Osteoblast (primary cell): ENCODE data around the gene AMER1. TPM values are rescaled to one million over a fixed set of nuclear protein-coding genes. Genes with fewer than 3 reads are reported as not detected.

ENCODE experiments used
- DNase-seq: peaks from one replicate; pipeline ENCODE4 v3.0.0; 2011; ENCODE audit warnings: low spot score, mixed read lengths; ENCODE audit not compliant: insufficient read length; ENCODE audit errors: missing footprints
- H2AFZ ChIP-seq: 2 replicates; pipeline ENCODE4 v1.6.0; 2011; ENCODE audit warnings: mild to moderate bottlenecking, low read length
- H3K27ac ChIP-seq: 2 replicates; pipeline ENCODE4 v1.5.1; 2011; ENCODE audit warnings: mild to moderate bottlenecking, low read depth, low read length, moderate library complexity
- H3K27me3 ChIP-seq: 2 replicates; pipeline ENCODE4 v1.6.0; 2012; ENCODE audit warnings: mild to moderate bottlenecking, control low read depth, inconsistent platforms, low read length, moderate library complexity; ENCODE audit not compliant: insufficient read depth
- H3K36me3 ChIP-seq: 2 replicates; pipeline ENCODE4 v1.5.1; 2011; ENCODE audit warnings: mild to moderate bottlenecking, low read length, control low read depth, moderate library complexity; ENCODE audit not compliant: insufficient read depth
- H3K4me1 ChIP-seq: 2 replicates; pipeline ENCODE4 v1.5.1; 2011; ENCODE audit warnings: mild to moderate bottlenecking, low read length, control low read depth, moderate library complexity; ENCODE audit not compliant: insufficient read depth
- H3K4me2 ChIP-seq: 2 replicates; pipeline ENCODE4 v1.6.0; 2011; ENCODE audit warnings: mild to moderate bottlenecking, low read length; ENCODE audit not compliant: insufficient read depth
- H3K4me3 ChIP-seq: fragments of 200-600 bp; sonication (generic); 3 replicates; pipeline ENCODE4 v1.5.1; 2012; ENCODE audit warnings: mild to moderate bottlenecking, low read length, inconsistent platforms; ENCODE audit not compliant: insufficient read depth
- H3K79me2 ChIP-seq: 2 replicates; pipeline ENCODE4 v1.6.0; 2012; ENCODE audit warnings: mild to moderate bottlenecking, low read length, control low read depth, inconsistent platforms; ENCODE audit not compliant: insufficient read depth
- H3K9me3 ChIP-seq: 2 replicates; pipeline ENCODE4 v1.5.1; 2011; ENCODE audit warnings: low read depth, low read length, control low read depth
- H4K20me1 ChIP-seq: 2 replicates; pipeline ENCODE4 v1.6.0; 2012; ENCODE audit warnings: mild to moderate bottlenecking, low read length, control low read depth; ENCODE audit not compliant: insufficient read depth
- total RNA-seq: library from RNA; depleted of rRNA; stranded (reverse); fragments of >200 nt; gene quantifications from 2 replicates; pipeline ENCODE4 v1.2.3, GENCODE V29; 2012
- TF ChIP-seq, protein P1 (sequence below): IDR thresholded peaks from 2 replicates; pipeline ENCODE4 v1.5.1; 2011; ENCODE audit warnings: mild to moderate bottlenecking, low read depth, low read length, moderate library complexity; ENCODE audit errors: extremely low read depth

AMER1 gene
- total RNA-seq, 1 donor = 2.5 TPM

DNA sequence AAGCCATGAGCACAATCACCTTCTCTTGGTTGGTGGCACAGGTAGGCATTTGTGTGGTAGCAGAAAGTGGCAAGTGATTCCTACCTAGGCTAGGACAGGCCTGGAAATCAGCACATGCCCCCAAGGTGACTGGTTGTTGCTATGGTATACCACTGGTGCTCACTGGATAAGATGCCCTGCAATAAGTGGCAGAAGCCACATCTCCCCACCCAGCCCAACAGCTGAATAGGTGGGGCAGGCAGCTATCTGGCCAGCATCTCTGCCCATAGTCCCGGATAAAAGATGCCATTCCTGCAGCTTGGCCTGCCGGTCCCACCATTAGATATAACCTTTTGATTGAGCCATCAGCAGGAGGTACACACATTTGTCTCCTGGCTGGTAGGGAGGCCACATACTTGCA lies 21.1 kb downstream of the AMER1 start:
- no peak overlapping the region for H3K4me3 ChIP-seq
- DNase-seq = peak; percentile 18

DNA sequence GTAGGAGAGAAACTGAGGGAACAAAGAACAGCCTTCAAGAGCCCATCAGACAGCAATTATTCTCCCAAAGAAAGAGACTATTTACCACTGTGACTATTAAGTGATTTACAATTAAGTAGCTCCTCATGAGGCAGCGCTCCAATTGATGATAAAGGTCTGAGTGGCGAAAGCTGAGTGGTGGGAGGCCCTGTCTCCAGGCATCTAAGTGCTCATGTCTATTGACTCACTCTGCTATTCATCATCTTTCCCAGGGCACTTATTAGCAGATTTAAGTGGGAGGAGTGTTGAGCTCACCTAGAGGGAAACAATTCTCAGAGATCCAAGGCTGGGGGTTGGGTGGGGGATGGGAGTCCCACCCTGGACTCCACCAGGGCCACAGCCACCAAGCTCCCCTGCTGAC lies 23.3 kb downstream of the AMER1 start:
- Histone ChIP-seq H4K20me1 (no peaks in the 10 kb centered on the region), H3K4me3 (no peak overlapping the region), H3K4me1 (no peaks in the 10 kb centered on the region), H3K27ac (no peak overlapping the region), H2AFZ (no peak overlapping the region), H3K79me2 (no peaks in the 10 kb centered on the region), H3K4me2 (no peak overlapping the region), H3K9me3 (no peaks in the 10 kb centered on the region), H3K27me3 (no peaks in the 10 kb centered on the region), H3K36me3 (no peaks in the 10 kb centered on the region)
- DNase-seq = no peak
- TF ChIP-seq, protein P1, sequence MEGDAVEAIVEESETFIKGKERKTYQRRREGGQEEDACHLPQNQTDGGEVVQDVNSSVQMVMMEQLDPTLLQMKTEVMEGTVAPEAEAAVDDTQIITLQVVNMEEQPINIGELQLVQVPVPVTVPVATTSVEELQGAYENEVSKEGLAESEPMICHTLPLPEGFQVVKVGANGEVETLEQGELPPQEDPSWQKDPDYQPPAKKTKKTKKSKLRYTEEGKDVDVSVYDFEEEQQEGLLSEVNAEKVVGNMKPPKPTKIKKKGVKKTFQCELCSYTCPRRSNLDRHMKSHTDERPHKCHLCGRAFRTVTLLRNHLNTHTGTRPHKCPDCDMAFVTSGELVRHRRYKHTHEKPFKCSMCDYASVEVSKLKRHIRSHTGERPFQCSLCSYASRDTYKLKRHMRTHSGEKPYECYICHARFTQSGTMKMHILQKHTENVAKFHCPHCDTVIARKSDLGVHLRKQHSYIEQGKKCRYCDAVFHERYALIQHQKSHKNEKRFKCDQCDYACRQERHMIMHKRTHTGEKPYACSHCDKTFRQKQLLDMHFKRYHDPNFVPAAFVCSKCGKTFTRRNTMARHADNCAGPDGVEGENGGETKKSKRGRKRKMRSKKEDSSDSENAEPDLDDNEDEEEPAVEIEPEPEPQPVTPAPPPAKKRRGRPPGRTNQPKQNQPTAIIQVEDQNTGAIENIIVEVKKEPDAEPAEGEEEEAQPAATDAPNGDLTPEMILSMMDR = no peak

More for the DNA sequence above, 21.1 kb downstream of the AMER1 start:
- Histone ChIP-seq H3K9me3 (no peaks in the 10 kb centered on the region), H3K36me3 (no peaks in the 10 kb centered on the region), H3K79me2 (no peaks in the 10 kb centered on the region), H3K27me3 (no peaks in the 10 kb centered on the region), H2AFZ (no peak overlapping the region), H3K4me1 (no peaks in the 10 kb centered on the region), H3K4me2 (no peak overlapping the region), H4K20me1 (no peaks in the 10 kb centered on the region), H3K27ac (no peak overlapping the region)
- TF ChIP-seq, protein P1 = no peak

DNA sequence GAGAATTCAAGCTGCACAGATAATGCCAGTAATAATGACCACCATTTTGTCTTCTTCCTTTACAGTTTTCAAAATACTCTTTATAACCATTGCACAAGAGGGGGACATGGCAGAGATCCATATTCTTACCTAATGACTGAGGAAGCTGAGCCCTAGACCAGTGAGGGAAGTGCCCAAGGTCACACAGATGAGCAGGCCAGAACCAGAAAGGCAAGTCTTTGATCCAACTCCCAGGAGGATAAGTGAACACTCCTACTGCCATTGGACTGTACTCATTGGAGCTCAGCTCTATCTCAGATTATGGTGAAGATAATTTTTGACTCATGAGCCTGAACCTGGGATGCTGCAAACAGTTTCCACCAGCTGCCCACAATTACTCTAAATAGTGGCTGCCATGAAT lies 28.6 kb downstream of the AMER1 start:
- Histone ChIP-seq H3K27ac (no peak overlapping the region), H4K20me1 (no peaks in the 10 kb centered on the region), H2AFZ (no peak overlapping the region), H3K4me3 (no peak overlapping the region), H3K4me2 (no peak overlapping the region), H3K9me3 (no peaks in the 10 kb centered on the region), H3K36me3 (no peaks in the 10 kb centered on the region), H3K79me2 (no peaks in the 10 kb centered on the region), H3K4me1 (no peaks in the 10 kb centered on the region), H3K27me3 (no peaks in the 10 kb centered on the region)
- TF ChIP-seq, protein P1 = no peak
- no peak for DNase-seq

DNA sequence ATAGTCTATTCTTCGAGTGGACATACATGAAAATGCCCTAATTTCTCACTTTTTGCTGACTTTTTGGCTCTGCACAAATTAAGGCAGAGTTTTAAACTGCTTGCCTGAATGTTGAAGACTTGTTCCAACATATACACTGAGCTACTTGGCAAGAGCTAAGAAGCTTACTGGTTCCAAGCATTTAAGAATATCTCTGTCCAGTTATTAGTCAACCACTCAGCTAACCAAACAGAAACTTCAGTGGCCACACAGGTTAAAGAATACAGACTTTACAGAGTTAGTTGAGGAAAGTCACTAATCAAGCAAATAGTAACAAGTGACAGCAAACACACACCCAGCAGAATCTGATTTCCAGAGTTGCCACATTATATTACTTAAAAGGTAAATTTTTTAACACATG lies 35.5 kb downstream of the AMER1 start:
- H3K4me1 ChIP-seq = no peaks in the 10 kb centered on the region
- DNase-seq = no peak
- no peaks in the 10 kb centered on the region for H3K79me2 ChIP-seq
- no peak overlapping the region for H3K4me3 ChIP-seq
- no peaks in the 10 kb centered on the region for H3K36me3 ChIP-seq
- no peaks in the 10 kb centered on the region for H3K27me3 ChIP-seq
- no peak overlapping the region for H3K4me2 ChIP-seq
- H2AFZ ChIP-seq = no peak overlapping the region
- TF ChIP-seq, protein P1 = no peak
- no peaks in the 10 kb centered on the region for H4K20me1 ChIP-seq
- H3K9me3 ChIP-seq = no peaks in the 10 kb centered on the region
- H3K27ac ChIP-seq = no peak overlapping the region
